SIG-M5 treated with dmso at 0.1 percent for 504 hours (cell line): ENCODE measurements around the gene FBXO8.
"Not testable (repeated sequence)": the region's sequence is repeated elsewhere in the genome, so short reads cannot be mapped to it uniquely, and the experiment has no call there.

Experiments
- DNase-seq: peaks from one replicate; lab custom pipeline; 2025; ENCODE audit not compliant: unreplicated experiment; lab: John Stamatoyannopoulos, UW

The FBXO8 gene

GRCh38 chr4:174284487-174284886 lies 1.0 kb upstream of the FBXO8 start:
- no peak for DNase-seq

- DNase-seq, result peak; percentile 96
Measured at GRCh38 chr4:174282836-174283506, 496 bp downstream of the FBXO8 start.

GRCh38 chr4:174281901-174282300 lies 1.6 kb downstream of the FBXO8 start:
- DNase-seq, result no peak

GRCh38 chr4:174281182-174281737 lies 2.2 kb downstream of the FBXO8 start:
- DNase-seq, result no peak

GRCh38 chr4:174279433-174280155 lies 3.9 kb downstream of the FBXO8 start:
- DNase-seq, result no peak

- DNase-seq, result no peak
Measured at GRCh38 chr4:174278467-174278866, 5.0 kb downstream of the FBXO8 start.

- no peak for DNase-seq
Measured at GRCh38 chr4:174277433-174277832, 6.0 kb downstream of the FBXO8 start.

GRCh38 chr4:174275101-174275500 lies 8.4 kb downstream of the FBXO8 start:
- no peak for DNase-seq

GRCh38 chr4:174274436-174274835 lies 9.0 kb downstream of the FBXO8 start:
- DNase-seq, result no peak

- DNase-seq, result no peak
Measured at GRCh38 chr4:174273930-174274329, 9.5 kb downstream of the FBXO8 start.

GRCh38 chr4:174266416-174266815 lies 17.1 kb downstream of the FBXO8 start:
- no peak for DNase-seq

- no peak for DNase-seq
Measured at GRCh38 chr4:174265916-174266315, 17.6 kb downstream of the FBXO8 start.

- no peak for DNase-seq
Measured at GRCh38 chr4:174263445-174263736, 20.1 kb downstream of the FBXO8 start.

GRCh38 chr4:174262624-174263444 lies 20.6 kb downstream of the FBXO8 start:
- DNase-seq, result no peak

- DNase-seq, result not testable (repeated sequence)
Measured at GRCh38 chr4:174261432-174261831, 22.0 kb downstream of the FBXO8 start.

- DNase-seq, result no peak
Measured at GRCh38 chr4:174260099-174260498, 23.4 kb downstream of the FBXO8 start.

GRCh38 chr4:174259580-174259979 lies 23.9 kb downstream of the FBXO8 start:
- DNase-seq, result no peak

GRCh38 chr4:174256277-174256713 lies 27.2 kb downstream of the FBXO8 start:
- DNase-seq, result no peak

GRCh38 chr4:174255786-174256185 lies 27.7 kb downstream of the FBXO8 start:
- no peak for DNase-seq

- no peak for DNase-seq
Measured at GRCh38 chr4:174255374-174255773, 28.1 kb downstream of the FBXO8 start.

- DNase-seq, result no peak
Measured at GRCh38 chr4:174254613-174255012, 28.9 kb downstream of the FBXO8 start.

GRCh38 chr4:174252412-174252811 lies 31.1 kb downstream of the FBXO8 start:
- DNase-seq, result no peak
